Fibroblast of mammary gland (primary cell): Measurements from ENCODE around the gene SH3RF3.

Source experiments
- DNase-seq: peaks from one replicate; pipeline ENCODE4 v3.0.0-alpha.2; 2010; ENCODE audit warnings: low read depth
- H3K4me3 ChIP-seq: 2 replicates; pipeline ENCODE4 v1.5.1; 2011; ENCODE audit warnings: low read depth, mild to moderate bottlenecking, low read length, moderate library complexity; ENCODE audit not compliant: control insufficient read depth
- TF ChIP-seq, protein P1 (sequence below): conservative IDR thresholded peaks from 2 replicates; pipeline ENCODE4 v1.5.1; 2011; ENCODE audit warnings: low read depth, low read length, inconsistent platforms; ENCODE audit not compliant: control insufficient read depth, insufficient read depth

Gene SH3RF3

DNA sequence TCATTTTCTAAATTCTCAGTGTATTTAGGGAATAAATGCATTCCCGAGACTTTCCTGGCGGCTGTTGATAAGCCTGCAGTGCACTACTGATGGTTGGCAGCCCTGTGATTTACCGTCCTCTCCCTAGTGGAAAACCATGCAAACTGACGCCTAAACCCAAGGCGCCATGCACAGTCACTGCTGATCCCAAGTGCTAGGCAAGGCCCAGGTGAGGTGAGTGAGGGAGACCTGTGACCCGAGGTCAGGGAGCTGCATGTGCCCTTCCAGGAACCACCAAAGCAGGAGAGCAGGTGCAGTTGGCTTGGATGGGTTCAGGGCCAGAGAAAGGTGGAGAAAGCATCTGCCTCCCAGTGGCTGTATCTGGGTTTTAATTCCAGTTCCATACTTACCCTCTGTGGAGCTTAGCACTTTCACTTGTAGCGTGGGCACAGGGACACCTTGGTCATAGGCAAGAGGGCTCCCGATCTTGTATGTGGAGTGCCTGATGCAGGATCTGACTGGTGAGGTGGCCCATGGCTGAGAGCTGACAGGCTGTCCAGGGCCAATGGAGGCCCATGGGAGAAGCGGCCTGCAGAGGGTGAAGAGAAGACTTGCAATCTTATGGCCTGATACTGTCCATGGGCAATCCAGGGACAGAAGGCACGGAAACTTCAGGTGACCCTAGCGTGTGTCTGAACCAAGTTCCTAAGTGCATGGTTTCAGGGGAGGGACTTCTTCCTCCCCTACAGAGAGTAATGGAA, 131.3 kb downstream of the SH3RF3 start:
- no peak overlapping the region for H3K4me3 ChIP-seq
- TF ChIP-seq, protein P1, sequence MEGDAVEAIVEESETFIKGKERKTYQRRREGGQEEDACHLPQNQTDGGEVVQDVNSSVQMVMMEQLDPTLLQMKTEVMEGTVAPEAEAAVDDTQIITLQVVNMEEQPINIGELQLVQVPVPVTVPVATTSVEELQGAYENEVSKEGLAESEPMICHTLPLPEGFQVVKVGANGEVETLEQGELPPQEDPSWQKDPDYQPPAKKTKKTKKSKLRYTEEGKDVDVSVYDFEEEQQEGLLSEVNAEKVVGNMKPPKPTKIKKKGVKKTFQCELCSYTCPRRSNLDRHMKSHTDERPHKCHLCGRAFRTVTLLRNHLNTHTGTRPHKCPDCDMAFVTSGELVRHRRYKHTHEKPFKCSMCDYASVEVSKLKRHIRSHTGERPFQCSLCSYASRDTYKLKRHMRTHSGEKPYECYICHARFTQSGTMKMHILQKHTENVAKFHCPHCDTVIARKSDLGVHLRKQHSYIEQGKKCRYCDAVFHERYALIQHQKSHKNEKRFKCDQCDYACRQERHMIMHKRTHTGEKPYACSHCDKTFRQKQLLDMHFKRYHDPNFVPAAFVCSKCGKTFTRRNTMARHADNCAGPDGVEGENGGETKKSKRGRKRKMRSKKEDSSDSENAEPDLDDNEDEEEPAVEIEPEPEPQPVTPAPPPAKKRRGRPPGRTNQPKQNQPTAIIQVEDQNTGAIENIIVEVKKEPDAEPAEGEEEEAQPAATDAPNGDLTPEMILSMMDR, result no peak
- DNase-seq, result no peak

DNA sequence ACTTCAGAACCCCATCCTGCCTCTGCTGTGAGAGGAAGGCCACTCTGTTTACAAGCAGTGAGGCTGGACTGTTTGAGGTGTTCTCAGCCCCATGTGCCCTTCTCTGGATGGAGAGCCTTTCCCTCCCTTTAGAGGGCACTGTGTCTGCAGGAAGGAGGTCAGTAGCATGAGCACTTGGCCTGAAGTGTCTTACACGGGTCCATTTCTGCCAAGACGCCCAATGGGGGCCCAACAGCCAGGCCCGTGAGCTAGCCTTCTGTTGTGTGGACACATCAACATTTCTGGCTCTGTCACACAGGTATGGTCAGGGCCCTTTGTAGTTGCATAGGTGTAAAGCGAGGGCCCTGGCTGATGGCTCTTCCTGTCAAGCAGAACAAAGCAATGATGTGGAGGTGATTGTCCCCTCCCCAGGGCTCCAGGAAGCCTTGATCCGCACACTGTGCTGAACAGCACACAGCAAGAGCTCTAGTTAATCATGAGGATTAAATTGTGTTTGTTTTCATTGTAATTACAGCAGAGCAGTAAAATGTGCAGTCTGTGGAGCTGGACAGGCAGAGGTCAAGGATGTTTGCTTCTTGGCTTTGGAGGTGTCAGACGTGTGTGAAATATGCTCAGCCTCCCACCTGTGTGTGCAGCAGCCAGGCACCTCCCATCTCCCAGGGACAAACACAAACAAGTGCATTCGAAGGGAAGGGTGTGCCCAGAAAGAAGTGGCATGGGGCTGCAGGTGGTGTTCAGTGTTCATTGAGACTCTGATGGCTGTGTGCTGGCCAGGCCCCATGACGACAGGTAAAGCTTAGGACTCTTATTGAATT, 132.1 kb downstream of the SH3RF3 start:
- peak; percentile 37 for DNase-seq
- TF ChIP-seq, protein P1, result peak; percentile 36
- no peak overlapping the region for H3K4me3 ChIP-seq

DNA sequence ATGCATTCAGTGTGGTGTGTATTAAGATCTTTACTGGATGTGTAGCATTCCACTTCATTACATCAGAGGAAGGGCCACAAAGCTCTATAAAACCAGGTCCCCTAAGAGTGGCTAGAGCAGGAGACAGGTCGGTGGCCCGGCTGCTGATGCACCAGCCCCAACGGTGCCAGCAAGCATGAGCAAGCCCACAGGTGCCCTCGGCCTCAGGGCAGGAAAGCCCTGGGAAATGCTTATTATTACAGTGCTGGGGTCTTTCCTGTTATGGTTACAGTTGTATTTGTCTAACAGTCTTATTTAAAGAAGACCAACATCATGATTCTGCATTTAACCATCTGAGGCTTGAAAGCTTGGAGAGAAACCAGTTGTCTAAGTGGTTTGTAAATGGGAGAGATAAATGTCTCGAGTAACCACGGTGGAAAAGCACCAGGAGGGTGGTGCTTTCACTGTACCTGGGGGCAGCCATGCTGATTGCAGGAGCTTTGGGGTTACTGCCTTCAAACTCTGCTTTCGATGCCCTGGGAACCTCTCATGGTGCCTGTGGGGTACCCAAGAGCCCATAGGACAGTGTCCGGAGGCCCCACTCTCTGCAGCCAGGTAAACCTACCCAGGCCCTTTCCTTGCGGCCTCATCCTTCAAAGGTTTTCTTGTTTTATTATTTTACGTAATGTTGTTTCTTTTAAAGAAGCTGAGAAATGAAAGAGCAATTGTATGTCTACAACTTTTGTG, 133.1 kb downstream of the SH3RF3 start:
- H3K4me3 ChIP-seq, result no peak overlapping the region

DNA sequence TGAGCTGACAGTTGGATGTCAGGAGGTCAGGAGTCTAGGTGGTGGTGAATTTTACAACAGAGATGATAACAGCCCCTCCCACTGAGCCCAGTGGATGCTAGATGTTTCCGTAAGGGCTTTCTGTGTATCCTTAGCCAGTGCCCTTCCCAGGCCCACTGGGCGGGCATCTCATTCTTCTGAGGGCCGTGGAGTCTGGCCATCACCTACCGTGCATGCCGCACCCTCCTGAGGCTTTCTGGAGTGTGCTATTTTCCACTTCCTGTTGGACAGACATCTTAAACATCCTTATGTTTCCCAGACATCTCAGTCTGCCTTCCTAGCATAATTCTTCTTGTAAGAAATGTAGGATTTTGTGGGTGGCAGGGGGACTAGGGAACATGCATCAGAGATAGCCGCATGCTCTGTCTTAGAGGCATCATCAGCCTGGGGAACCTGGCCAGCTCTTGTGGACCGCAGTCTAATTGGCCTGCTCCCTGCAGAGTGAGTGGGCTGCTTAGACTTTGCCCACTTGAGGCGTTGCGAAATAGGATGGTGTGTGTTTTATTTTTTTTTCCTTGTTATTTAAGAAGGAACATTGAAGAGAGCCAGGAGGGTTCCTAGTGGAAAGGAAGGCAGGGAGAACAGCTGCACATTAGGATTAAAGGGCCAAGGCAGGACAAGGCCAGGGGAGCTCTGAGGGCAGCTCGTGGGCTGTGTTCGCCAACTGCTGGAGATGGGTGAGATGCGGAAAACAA, 135.8 kb downstream of the SH3RF3 start:
- DNase-seq, result peak; percentile 90
- TF ChIP-seq, protein P1, result no peak
- H3K4me3 ChIP-seq, result no peak overlapping the region

More for the DNA sequence above, 133.1 kb downstream of the SH3RF3 start:
- TF ChIP-seq, protein P1, result no peak
- DNase-seq, result no peak

DNA sequence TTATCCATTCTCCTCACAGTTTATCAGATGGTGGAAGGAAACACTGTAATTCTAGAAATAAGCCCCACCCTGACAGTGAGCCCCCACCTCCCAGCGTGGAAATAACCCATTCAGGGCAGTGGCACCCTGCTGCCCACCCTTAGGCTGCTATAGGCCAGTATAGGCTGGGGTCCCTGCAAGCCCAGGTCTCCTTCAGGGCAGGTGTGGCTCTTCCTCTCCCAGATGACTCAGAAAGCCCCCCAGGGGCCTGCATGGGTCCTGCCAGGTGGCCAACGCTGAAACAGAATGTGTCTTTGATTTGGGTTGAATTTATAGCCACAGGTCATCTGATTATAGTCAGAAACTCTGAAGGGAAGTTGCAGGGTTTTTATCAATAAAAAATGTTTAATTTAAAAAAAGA, 136.4 kb downstream of the SH3RF3 start:
- H3K4me3 ChIP-seq, result no peak overlapping the region
- DNase-seq, result no peak
- TF ChIP-seq, protein P1, result no peak

DNA sequence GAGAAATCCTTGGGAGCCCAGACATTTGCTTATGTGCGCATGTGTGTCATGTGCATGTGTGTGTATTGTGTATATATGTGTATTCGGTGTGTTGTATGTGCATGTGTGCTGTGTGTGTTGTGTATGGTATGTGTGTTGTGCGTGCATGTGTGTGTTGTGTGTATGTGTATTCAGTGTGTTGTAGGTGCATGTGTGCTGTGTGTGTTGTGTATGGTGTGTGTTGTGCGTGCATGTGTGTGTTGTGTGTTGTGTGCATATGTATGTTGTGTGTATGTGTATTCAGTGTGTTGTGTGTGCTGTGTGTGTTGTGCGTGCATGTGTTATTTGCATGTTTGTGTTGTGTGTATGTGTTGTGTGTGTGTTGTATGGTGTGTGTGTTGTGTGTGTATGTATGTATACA, 136.9 kb downstream of the SH3RF3 start:
- H3K4me3 ChIP-seq, result no peak overlapping the region
- no peak for DNase-seq
- TF ChIP-seq, protein P1, result no peak
